GM23248 (cell line): ENCODE results near the gene LRRC37A3. TPM values are rescaled to one million over a fixed set of nuclear protein-coding genes. Genes with fewer than 3 reads are reported as not detected.
"Not testable (repeated sequence)": the region's sequence is repeated elsewhere in the genome, so short reads cannot be mapped to it uniquely, and the experiment has no call there.

Experiments
- DNase-seq: peaks from one replicate; pipeline ENCODE4 v3.0.0-alpha.2; 2015
- H2AFZ ChIP-seq: fragments of 200-600 bp; sonication (generic); 2 replicates; pipeline ENCODE4 v1.6.1; 2016; ENCODE audit warnings: antibody characterized with exemption
- H3F3A ChIP-seq: fragments of 200-600 bp; sonication (generic); 2 replicates; pipeline ENCODE4 v1.6.1; 2016; ENCODE audit warnings: mild to moderate bottlenecking, antibody characterized with exemption, mixed run types; ENCODE audit not compliant: insufficient read depth
- H3K27ac ChIP-seq: fragments of 200-600 bp; sonication (generic); 2 replicates; pipeline ENCODE4 v1.5.1; 2016; ENCODE audit warnings: mild to moderate bottlenecking
- H3K27me3 ChIP-seq: fragments of 200-600 bp; sonication (generic); replicated peaks from 2 replicates; pipeline ENCODE4 v1.6.1; 2016; ENCODE audit warnings: mild to moderate bottlenecking; ENCODE audit not compliant: insufficient read depth
- H3K36me3 ChIP-seq: fragments of 200-600 bp; sonication (generic); 2 replicates; pipeline ENCODE4 v1.6.1; 2016; ENCODE audit warnings: low read depth, mild to moderate bottlenecking
- H3K4me1 ChIP-seq: fragments of 200-600 bp; sonication (generic); 2 replicates; pipeline ENCODE4 v1.6.1; 2016; ENCODE audit warnings: mild to moderate bottlenecking; ENCODE audit not compliant: insufficient read depth
- H3K4me2 ChIP-seq: fragments of 200-600 bp; sonication (generic); one replicate; pipeline ENCODE4 v1.6.1; 2016; ENCODE audit warnings: mild to moderate bottlenecking; ENCODE audit not compliant: unreplicated experiment
- H3K4me3 ChIP-seq: fragments of 200-600 bp; sonication (generic); 2 replicates; pipeline ENCODE4 v1.5.1; 2016; ENCODE audit warnings: mild to moderate bottlenecking
- H3K79me2 ChIP-seq: fragments of 200-600 bp; sonication (generic); 2 replicates; pipeline ENCODE4 v1.6.1; 2016; ENCODE audit warnings: mild to moderate bottlenecking; ENCODE audit not compliant: insufficient read depth
- H3K9ac ChIP-seq: fragments of 200-600 bp; sonication (generic); 2 replicates; pipeline ENCODE4 v1.6.1; 2016; ENCODE audit warnings: mild to moderate bottlenecking
- H3K9me2 ChIP-seq: fragments of 200-600 bp; sonication (generic); 2 replicates; pipeline ENCODE4 v1.6.1; 2016; ENCODE audit warnings: mixed run types, mild to moderate bottlenecking, moderate library complexity; ENCODE audit not compliant: insufficient read depth
- H3K9me3 ChIP-seq: fragments of 200-600 bp; sonication (generic); one replicate; pipeline ENCODE4 v1.6.1; 2017; ENCODE audit warnings: low read depth
- H4K20me1 ChIP-seq: fragments of 200-600 bp; sonication (generic); 2 replicates; pipeline ENCODE4 v1.6.0; 2016; ENCODE audit not compliant: insufficient read depth
- EZH2 ChIP-seq: fragments of 200-600 bp; sonication (generic); IDR thresholded peaks from 2 replicates; pipeline ENCODE4 v1.6.1; 2018; ENCODE audit warnings: antibody characterized with exemption, mild to moderate bottlenecking; ENCODE audit not compliant: insufficient read depth, poor library complexity, severe bottlenecking
- EZH2phosphoT487 ChIP-seq: fragments of 200-600 bp; sonication (generic); IDR thresholded peaks from 2 replicates; pipeline ENCODE4 v1.6.1; 2018; ENCODE audit warnings: antibody characterized with exemption, moderate library complexity, mild to moderate bottlenecking, low read depth; ENCODE audit not compliant: insufficient read depth
- WGBS, 2 experiments: methylation state at CpG; one replicate each; pipeline ENCODE4 v1.1.6; 2015 to 2017; ENCODE audit warnings: low lambda C conversion rate in 2 of 2, low coverage in 1 of 2; ENCODE audit errors: missing lambda C conversion rate in 2 of 2; 5-methylcytosine and 5-hydroxymethylcytosine counted together
- in situ Hi-C: fragments of 300-500 bp; cut with MboI; formaldehyde crosslinking; loops from 2 replicates; pipeline ENCODE4 v1.15.0; 2020
- polyA plus RNA-seq: library from polyadenylated mRNA; unstranded; fragments of >200 nt; fragmentation: Nextera tagmentation; extraction: Ambion mirVana; gene quantifications from 2 replicates; pipeline ENCODE4 v1.2.1, GENCODE V29; 2016
- total RNA-seq: library from RNA; depleted of rRNA; stranded (reverse); fragments of >200 nt; shearing (Covaris generic); gene quantifications from 2 replicates; pipeline ENCODE4 v1.2.3, GENCODE V29; 2014

The LRRC37A3 gene
- total and polyA plus RNA-seq, 2 experiments from 2014 or later: 3.1 to 5.7 TPM

DNA sequence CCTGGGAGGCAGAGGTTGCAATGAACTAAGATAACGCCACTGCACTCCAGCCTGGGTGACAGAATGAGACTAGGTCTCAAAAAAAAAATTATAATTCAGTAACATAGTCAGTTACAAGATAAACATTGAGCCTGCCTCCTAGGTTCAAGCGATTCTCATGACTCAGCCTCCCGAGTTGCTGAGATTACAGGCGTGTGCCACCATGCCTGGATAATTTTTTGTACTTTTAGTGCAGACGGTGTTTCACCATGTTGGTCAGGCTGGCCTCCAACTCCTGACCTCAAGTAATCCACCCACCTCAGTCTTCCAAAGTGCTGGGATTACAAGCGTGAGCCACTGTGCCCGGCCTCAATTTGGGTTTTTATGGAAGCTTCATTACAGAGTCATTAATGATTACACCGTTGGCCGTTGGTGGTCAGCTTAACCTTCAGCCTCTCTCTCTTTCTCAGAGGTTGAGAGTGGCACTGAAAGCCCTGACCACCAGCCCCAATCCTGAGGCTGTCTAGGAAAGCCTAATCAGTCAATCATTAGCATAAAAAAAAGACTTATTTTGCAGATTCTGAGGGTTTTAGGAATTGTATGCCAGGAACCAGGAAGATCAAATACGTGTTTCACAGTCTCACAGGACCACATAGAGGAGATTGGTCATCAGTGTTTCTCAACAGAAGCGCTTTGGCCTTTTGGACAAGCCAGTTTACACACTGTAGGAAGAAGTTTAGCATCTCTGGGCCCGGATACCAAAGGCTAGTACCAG is 1.3 kb upstream of the LRRC37A3 start:
- no peak overlapping the region for H2AFZ ChIP-seq
- 87 to 88% methylated on average over 12 of the region's 12 CpGs for WGBS, 2 experiments
- H3K79me2 ChIP-seq: 0 out of 2 replicates have a peak, but pooled peaks cover 6% of the 10 kb centered on the region
- in situ Hi-C loops: no loop called here
- DNase-seq: peak; percentile 17
- H3K9me3 ChIP-seq: no peaks in the 10 kb centered on the region
- no peaks in the 10 kb centered on the region for H3K9me2 ChIP-seq
- no peak overlapping the region for H3K4me3 ChIP-seq
- H3F3A ChIP-seq: no peaks in the 10 kb centered on the region
- TF ChIP-seq EZH2phosphoT487 (no peak), EZH2 (no peak)
- no peak overlapping the region for H3K4me2 ChIP-seq
- no peak overlapping the region for H3K27ac ChIP-seq
- H3K36me3 ChIP-seq: no peaks in the 10 kb centered on the region
- H3K4me1 ChIP-seq: no peaks in the 10 kb centered on the region
- H4K20me1 ChIP-seq: no peaks in the 10 kb centered on the region
- H3K9ac ChIP-seq: no peak overlapping the region
- H3K27me3 ChIP-seq: no peaks in the 10 kb centered on the region

- 0 out of 2 replicates have a peak, but pooled peaks cover 9% of the 10 kb centered on the region for H3K79me2 ChIP-seq
- no peaks in the 10 kb centered on the region for H3K36me3 ChIP-seq
- no peaks in the 10 kb centered on the region for H3K27me3 ChIP-seq
- TF ChIP-seq EZH2 (no peak), EZH2phosphoT487 (no peak)
- H3K4me3 ChIP-seq: peak overlapping the region; percentile 79
- peak overlapping the region; percentile 83 for H2AFZ ChIP-seq
- 68 to 69% methylated on average over 9 of the region's 9 CpGs for WGBS, 2 experiments
- H3F3A ChIP-seq: no peaks in the 10 kb centered on the region
- H4K20me1 ChIP-seq: no peaks in the 10 kb centered on the region
- peak overlapping the region; percentile 62 for H3K27ac ChIP-seq
- in situ Hi-C loops: no loop called here
- peak overlapping the region; percentile 84 for H3K9ac ChIP-seq
- no peaks in the 10 kb centered on the region for H3K9me2 ChIP-seq
- H3K4me1 ChIP-seq: no peaks in the 10 kb centered on the region
- DNase-seq: peak; percentile 49
- H3K4me2 ChIP-seq: peak overlapping the region; percentile 63
- H3K9me3 ChIP-seq: no peaks in the 10 kb centered on the region
Observed at GRCh38 chr17:64920026-64920418, 744 bp upstream of the LRRC37A3 start.

DNA sequence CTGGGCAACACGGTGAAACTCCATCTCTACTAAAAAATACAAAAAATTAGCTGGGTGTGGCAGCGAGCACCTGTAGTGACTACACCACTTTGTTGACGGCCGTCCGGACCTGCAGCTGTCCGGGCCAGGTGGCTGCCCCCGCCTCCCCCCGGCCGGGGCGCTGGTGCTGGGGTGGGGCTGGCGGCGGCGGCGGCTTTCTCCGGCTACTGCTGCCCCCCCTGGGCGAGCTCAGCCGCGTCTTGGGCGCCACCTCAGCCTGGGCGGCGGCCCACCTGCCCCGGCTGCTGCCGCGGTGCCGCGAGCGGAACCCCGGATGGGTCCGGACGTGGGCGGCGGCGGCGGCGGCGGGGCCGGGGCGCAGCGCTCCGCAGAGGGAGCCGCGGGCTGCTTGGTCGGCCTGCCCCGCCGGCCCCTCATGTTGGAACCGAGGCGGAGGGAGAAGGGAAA is 413 bp downstream of the LRRC37A3 start:
- H3K36me3 ChIP-seq, H3K79me2 ChIP-seq, H3K4me1 ChIP-seq, in situ Hi-C loops, H3K9me2 ChIP-seq, H3K27me3 ChIP-seq, H4K20me1 ChIP-seq, H3K9me3 ChIP-seq, H3F3A ChIP-seq: not testable (repeated sequence)
- WGBS, 2 experiments: 1 to 3% methylated on average over 19 to 35 of the region's 47 CpGs
- H3K4me2 ChIP-seq: peak overlapping the region; percentile 78
- peak overlapping the region; percentile 83; the same call in 1 of the 2 replicates for H2AFZ ChIP-seq
- H3K27ac ChIP-seq: peak overlapping the region; percentile 62
- peak overlapping the region; percentile 79 for H3K4me3 ChIP-seq
- H3K9ac ChIP-seq: peak overlapping the region; percentile 84
- DNase-seq: peak; percentile 49

- H3K79me2 ChIP-seq, H3K9me2 ChIP-seq, H3K9me3 ChIP-seq, H4K20me1 ChIP-seq, H3K9ac ChIP-seq, H2AFZ ChIP-seq, H3F3A ChIP-seq, H3K4me2 ChIP-seq, H3K4me1 ChIP-seq, H3K27me3 ChIP-seq, in situ Hi-C loops, H3K36me3 ChIP-seq, H3K4me3 ChIP-seq, DNase-seq, H3K27ac ChIP-seq: not testable (repeated sequence)
- WGBS, 2 experiments: 95 to 97% methylated on average over 12 to 16 of the region's 16 CpGs
Observed at GRCh38 chr17:64917540-64917939, 1.7 kb downstream of the LRRC37A3 start.

DNA sequence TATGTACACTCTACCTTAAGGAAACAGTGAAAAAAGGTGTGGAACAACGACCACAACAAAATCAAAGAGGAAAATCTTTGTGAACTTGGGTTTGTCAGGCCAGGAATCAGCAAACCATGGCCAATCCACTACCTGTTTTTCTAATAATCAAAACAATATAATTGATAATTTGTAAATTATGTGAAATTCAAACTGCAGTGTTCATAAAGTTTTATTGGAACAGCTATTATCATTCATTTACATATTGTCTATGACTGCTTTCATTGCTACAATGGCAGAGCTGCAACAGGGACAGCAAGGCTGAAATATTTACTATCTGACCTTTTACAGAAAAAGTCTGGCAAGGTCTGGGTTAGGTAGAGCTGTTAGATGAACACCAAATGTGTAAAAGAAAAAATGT is 4.0 kb downstream of the LRRC37A3 start:
- H3K4me1 ChIP-seq, H3K36me3 ChIP-seq, H3K4me3 ChIP-seq, H3K27me3 ChIP-seq, H2AFZ ChIP-seq, H3K9me3 ChIP-seq, H3K27ac ChIP-seq, H4K20me1 ChIP-seq, H3K4me2 ChIP-seq, H3F3A ChIP-seq, H3K9me2 ChIP-seq, DNase-seq, H3K9ac ChIP-seq, H3K79me2 ChIP-seq, in situ Hi-C loops: not testable (repeated sequence)
- WGBS, 2 experiments: 81 to 84% methylated on average over 1 of the region's 1 CpG

DNA sequence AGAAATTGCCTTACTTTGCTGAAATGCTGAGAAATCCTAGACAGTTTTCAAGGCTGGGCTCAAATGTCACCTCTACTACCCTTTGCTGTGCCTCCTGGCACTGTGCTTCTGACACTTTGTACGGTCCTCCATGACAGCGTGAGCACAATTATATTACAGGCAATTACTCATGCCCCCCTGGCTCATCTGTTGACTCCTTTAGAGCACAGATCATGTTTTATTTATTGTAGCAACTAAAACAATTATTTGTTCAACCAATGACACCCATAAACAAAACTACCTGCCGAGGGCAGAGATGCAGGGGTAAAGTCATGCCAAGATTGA is 9.1 kb downstream of the LRRC37A3 start:
- H3K27ac ChIP-seq, H3K9me3 ChIP-seq, H3K9me2 ChIP-seq, H3K9ac ChIP-seq, H3K27me3 ChIP-seq, H2AFZ ChIP-seq, H3K36me3 ChIP-seq, H3K79me2 ChIP-seq, H3K4me3 ChIP-seq, DNase-seq, H4K20me1 ChIP-seq, H3F3A ChIP-seq, H3K4me1 ChIP-seq, in situ Hi-C loops, H3K4me2 ChIP-seq: not testable (repeated sequence)
- 90 to 97% methylated on average over 2 to 3 of the region's 3 CpGs for WGBS, 2 experiments

GRCh38 chr17:64909511-64910190 is 9.6 kb downstream of the LRRC37A3 start:
- H3K36me3 ChIP-seq, H3K9ac ChIP-seq, H3K9me3 ChIP-seq, H3K9me2 ChIP-seq, H3K79me2 ChIP-seq, H3K4me3 ChIP-seq, H3K4me2 ChIP-seq, in situ Hi-C loops, H3K4me1 ChIP-seq, H3K27me3 ChIP-seq, H2AFZ ChIP-seq, H3K27ac ChIP-seq, H3F3A ChIP-seq, DNase-seq, H4K20me1 ChIP-seq: not testable (repeated sequence)
- 87% methylated on average over 6 of the region's 7 CpGs for WGBS, 2 experiments
